GM12878 (cell line): ENCODE results near the gene DLG1.

Experiments
- CTCF ChIP-seq, 3 experiments: IDR thresholded peaks in 2 of 3; conservative IDR thresholded peaks in 1 of 3; 2 replicates each; pipeline ENCODE4 v1.5.1; 2011; ENCODE audit warnings: low read depth in 3 of 3, low read length in 3 of 3, mild to moderate bottlenecking in 3 of 3, control low read depth in 2 of 3, moderate library complexity in 2 of 3, inconsistent platforms in 1 of 3, mixed read lengths in 1 of 3; ENCODE audit not compliant: control insufficient read depth in 2 of 3, insufficient read depth in 1 of 3; ENCODE audit errors: extremely low read depth in 1 of 3
- EGR1 ChIP-seq, 2 experiments: IDR thresholded peaks; 1 replicate in 1 of 2; 2 replicates in 1 of 2; pipeline ENCODE4 v1.6.1; 2011 to 2012; ENCODE audit warnings: low read depth in 2 of 2, low read length in 2 of 2, borderline replicate concordance in 1 of 2, mild to moderate bottlenecking in 1 of 2, moderate library complexity in 1 of 2
- MEF2B ChIP-seq: fragments of 450-650 bp; IDR thresholded peaks from 2 replicates; pipeline ENCODE4 v1.6.1; 2018; ENCODE audit warnings: mild to moderate bottlenecking, moderate library complexity; ENCODE audit not compliant: partially characterized antibody, poor library complexity, severe bottlenecking
- MXI1 ChIP-seq: fragments of 150-350 bp; IDR thresholded peaks from 2 replicates; pipeline ENCODE4 v1.6.1; 2011; ENCODE audit warnings: low read depth, mild to moderate bottlenecking, inconsistent platforms, low read length, improper control_type of control experiment
- MYC ChIP-seq: IDR thresholded peaks from 2 replicates; pipeline ENCODE4 v1.6.1; 2011; ENCODE audit warnings: mild to moderate bottlenecking, low read length, moderate library complexity, inconsistent platforms; ENCODE audit not compliant: insufficient read depth, insufficient replicate concordance, insufficient read length, severe bottlenecking
- POLR2AphosphoS5 ChIP-seq: IDR thresholded peaks from 2 replicates; pipeline ENCODE4 v1.6.1; 2011; ENCODE audit warnings: mild to moderate bottlenecking, low read length, inconsistent platforms
- SMC3 ChIP-seq: IDR thresholded peaks from 2 replicates; pipeline ENCODE4 v1.6.1; 2011; ENCODE audit warnings: low read length, improper control_type of control experiment, borderline replicate concordance
- SRF ChIP-seq, 2 experiments: IDR thresholded peaks; 2 replicates each; pipeline ENCODE4 v1.6.1; 2011; ENCODE audit warnings: low read depth in 2 of 2, low read length in 2 of 2, mild to moderate bottlenecking in 1 of 2, moderate library complexity in 1 of 2
- ZSCAN29 ChIP-seq: fragments of 450-650 bp; IDR thresholded peaks from 2 replicates; pipeline ENCODE4 v1.6.1; 2017; ENCODE audit warnings: mild to moderate bottlenecking, moderate library complexity

- no peak for TF ChIP-seq MXI1
- no peak for TF ChIP-seq CTCF (IDR thresholded peaks at IDR 0.05 in 2 of 3, conservative IDR thresholded peaks at IDR 0.05 in 1 of 3; ENCODE audit: control insufficient read depth in 2 of 3, extremely low read depth in 1 of 3, insufficient read depth in 1 of 3, low read depth in 3 of 3, low read length in 3 of 3)
- no peak for TF ChIP-seq POLR2AphosphoS5
- no peak for TF ChIP-seq SRF (IDR thresholded peaks at IDR 0.05; ENCODE audit: low read depth in 2 of 2, low read length in 2 of 2)
- TF ChIP-seq ZSCAN29 = no peak
- no peak for TF ChIP-seq SMC3
- TF ChIP-seq EGR1 (IDR thresholded peaks at IDR 0.05; ENCODE audit: borderline replicate concordance in 1 of 2, low read depth in 2 of 2, low read length in 2 of 2) = no peak
- no peak for TF ChIP-seq MEF2B
- no peak for TF ChIP-seq MYC
These were observed 262.8 kb downstream of the DLG1 start for GRCh38 chr3:197035577-197035976.
